HCT116 (cell line): ENCODE measurements around the gene SUMO3. TPM values are rescaled to one million over a fixed set of nuclear protein-coding genes. Genes with fewer than 3 reads are reported as not detected.

Experiments
- ATAC-seq: fragments of 200-7000 bp; cut with Tn5 transposase; 2 replicates; pipeline ENCODE4 v1.9.1; 2020; ENCODE audit warnings: mild to moderate bottlenecking, moderate library complexity
- Bru-seq: library from RNA; stranded (reverse); fragments of 400-500 nt; gene quantifications from one replicate; lab custom pipeline; 2021; lab: Mats Ljungman, UMichigan
- BruChase-seq, 2 experiments: library from RNA; stranded (reverse); fragments of 400-500 nt; gene quantifications; one replicate each; lab custom pipeline; 2021; lab: Mats Ljungman, UMichigan
- BruUV-seq: library from RNA; stranded (reverse); fragments of 400-500 nt; replicated peaks from 2 replicates; lab custom pipeline; 2021; lab: Mats Ljungman, UMichigan
- CTCF ChIA-PET: fragments of 300-600 bp; sonication (Branson Sonifier 250); formaldehyde crosslinking; loops from one replicate; lab custom pipeline; 2021; ENCODE audit warnings: antibody characterized with exemption; lab: Charles Lee
- POLR2A ChIA-PET: fragments of 300-600, 350-600 bp; sonication (Branson Sonifier 250); formaldehyde crosslinking; loops from one replicate; lab custom pipeline; 2021; ENCODE audit warnings: antibody characterized with exemption; lab: Charles Lee
- RAD21 ChIA-PET, 2 experiments: fragments of 300-600 bp; sonication (Branson Sonifier 250); formaldehyde crosslinking; loops; one replicate each; lab custom pipeline; 2023; ENCODE audit warnings: low total read pairs in 2 of 2; ENCODE audit not compliant: uncharacterized antibody in 2 of 2, unreplicated experiment in 2 of 2, low non-redundant PET in 1 of 2; lab: Charles Lee
- DNase-seq: peaks from one replicate; pipeline ENCODE4 v3.0.0-alpha.2; 2010; ENCODE audit warnings: low read depth, low spot score
- H2AFZ ChIP-seq: fragments of 200-600 bp; shearing (Covaris generic), sonication (generic); 2 replicates; pipeline ENCODE4 v1.6.1; 2017; ENCODE audit warnings: low read depth, mixed run types, mixed read lengths, antibody characterized with exemption, low read length; ENCODE audit not compliant: poor library complexity, severe bottlenecking
- H3K27ac ChIP-seq: 2 replicates; pipeline ENCODE4 v1.5.1; 2012; ENCODE audit warnings: low read depth, low read length
- H3K27me3 ChIP-seq: fragments of 200-600 bp; sonication (generic); 2 replicates; pipeline ENCODE4 v1.6.1; 2016; ENCODE audit warnings: mixed run types, low read length, mixed read lengths; ENCODE audit not compliant: insufficient read depth
- H3K36me3 ChIP-seq, 2 experiments: fragments of 200-500 bp in 1 of 2; fragments of 200-600 bp in 1 of 2; sonication (Bioruptor generic) in 1 of 2; sonication (generic) in 1 of 2; 2 replicates each; pipeline versions ENCODE4 v1.5.1 to v1.6.1; 2014 to 2016; ENCODE audit warnings: low read length in 2 of 2, inconsistent platforms in 1 of 2, mixed read lengths in 1 of 2, mixed run types in 1 of 2; ENCODE audit not compliant: insufficient read depth in 2 of 2, control insufficient read depth in 1 of 2
- H3K4me1 ChIP-seq, 2 experiments: fragments of 200-600 bp in 1 of 2; sonication (generic) in 1 of 2; 2 replicates each; pipeline versions ENCODE4 v1.5.1 to v1.6.1; 2012 to 2017; ENCODE audit warnings: low read length in 2 of 2, inconsistent platforms in 1 of 2, mild to moderate bottlenecking in 1 of 2, mixed read lengths in 1 of 2, mixed run types in 1 of 2, moderate library complexity in 1 of 2; ENCODE audit not compliant: insufficient read depth in 2 of 2, control insufficient read depth in 1 of 2
- H3K4me2 ChIP-seq: fragments of 200-600 bp; sonication (generic); 2 replicates; pipeline ENCODE4 v1.6.1; 2017; ENCODE audit warnings: mixed run types, low read length, mixed read lengths
- H3K4me3 ChIP-seq, 2 experiments: fragments of 200-600 bp in 1 of 2; sonication (generic) in 1 of 2; replicated peaks in 1 of 2; 2 replicates each; pipeline ENCODE4 v1.5.1; 2011 to 2016; ENCODE audit warnings: low read length in 2 of 2, control low read depth in 1 of 2, low read depth in 1 of 2, mild to moderate bottlenecking in 1 of 2, mixed read lengths in 1 of 2, mixed run types in 1 of 2
- H3K79me2 ChIP-seq: fragments of 200-600 bp; sonication (generic); 2 replicates; pipeline ENCODE4 v1.6.1; 2017; ENCODE audit warnings: mild to moderate bottlenecking, mixed run types, low read length, moderate library complexity, mixed read lengths; ENCODE audit not compliant: insufficient read depth
- H3K9ac ChIP-seq: fragments of 200-600 bp; sonication (generic); 2 replicates; pipeline ENCODE4 v1.6.1; 2016; ENCODE audit warnings: low read length, mixed read lengths
- H3K9me2 ChIP-seq: fragments of 200-600 bp; sonication (generic), shearing (Covaris generic); 2 replicates; pipeline ENCODE4 v1.6.1; 2017; ENCODE audit warnings: mixed run types, mild to moderate bottlenecking, moderate library complexity; ENCODE audit not compliant: insufficient read depth
- H3K9me3 ChIP-seq, 2 experiments: fragments of 200-500 bp in 1 of 2; fragments of 200-600 bp in 1 of 2; sonication (Bioruptor generic) in 1 of 2; sonication (generic) in 1 of 2; 2 replicates each; pipeline ENCODE4 v1.6.1; 2014 to 2017; ENCODE audit warnings: low read length in 2 of 2, mixed read lengths in 2 of 2, inconsistent platforms in 1 of 2, low read depth in 1 of 2, mild to moderate bottlenecking in 1 of 2, mixed run types in 1 of 2, moderate library complexity in 1 of 2; ENCODE audit not compliant: control insufficient read depth in 1 of 2, insufficient read depth in 1 of 2
- H4K20me1 ChIP-seq: fragments of 200-600 bp; sonication (generic), shearing (Covaris generic); 2 replicates; pipeline ENCODE4 v1.6.1; 2017; ENCODE audit warnings: mixed run types, mild to moderate bottlenecking, moderate library complexity; ENCODE audit not compliant: insufficient read depth
- ATF3 ChIP-seq: IDR thresholded peaks from 2 replicates; pipeline ENCODE4 v1.6.1; 2012
- CBX3 ChIP-seq: IDR thresholded peaks from 2 replicates; pipeline ENCODE4 v1.6.1; 2012; ENCODE audit warnings: low read depth
- CEBPB ChIP-seq: IDR thresholded peaks from 2 replicates; pipeline ENCODE4 v1.6.1; 2012; ENCODE audit warnings: low read depth
- EGR1 ChIP-seq: IDR thresholded peaks from 2 replicates; pipeline ENCODE4 v1.6.1; 2012; ENCODE audit warnings: low read depth
- EZH2 ChIP-seq: fragments of 200-600 bp; sonication (generic); IDR thresholded peaks from 2 replicates; pipeline ENCODE4 v1.6.1; 2017; ENCODE audit warnings: antibody characterized with exemption, mixed run types
- EZH2phosphoT487 ChIP-seq: fragments of 200-600 bp; IDR thresholded peaks from 2 replicates; pipeline ENCODE4 v1.6.1; 2018; ENCODE audit warnings: antibody characterized with exemption, borderline replicate concordance
- FOSL1 ChIP-seq: IDR thresholded peaks from 2 replicates; pipeline ENCODE4 v1.6.1; 2012; ENCODE audit warnings: low read depth
- JUND ChIP-seq: IDR thresholded peaks from 2 replicates; pipeline ENCODE4 v1.6.1; 2012
- MAX ChIP-seq: IDR thresholded peaks from 2 replicates; pipeline ENCODE4 v1.6.1; 2012
- SP1 ChIP-seq: IDR thresholded peaks from 2 replicates; pipeline ENCODE4 v1.6.1; 2012; ENCODE audit warnings: low read depth
- SRF ChIP-seq: IDR thresholded peaks from 2 replicates; pipeline ENCODE4 v1.6.1; 2012; ENCODE audit warnings: low read depth
- ZBTB33 ChIP-seq: IDR thresholded peaks from 2 replicates; pipeline ENCODE4 v1.6.1; 2011; ENCODE audit warnings: mild to moderate bottlenecking, low read length, moderate library complexity; ENCODE audit not compliant: insufficient replicate concordance; ENCODE audit errors: extremely low read depth
- ZFX ChIP-seq: fragments of 450-650 bp; IDR thresholded peaks from 2 replicates; pipeline ENCODE4 v1.6.1; 2017
- intact Hi-C: fragments of 100-400 bp; cut with micrococcal nuclease; formaldehyde crosslinking; loops from 2 replicates; pipeline ENCODE4 v1.10.0; 2022
- long read RNA-seq: library from polyadenylated mRNA; unstranded; transcript quantifications from one replicate; pipeline ENCODE4 v2.0.0, GENCODE V29; 2021; ENCODE audit not compliant: unreplicated experiment
- polyA plus RNA-seq: library from polyadenylated mRNA; unstranded; fragments of >200 nt; gene quantifications from 2 replicates; pipeline ENCODE4 v1.2.1, GENCODE V29; 2012; ENCODE audit warnings: missing spikeins
- total RNA-seq: library from RNA; stranded (reverse); gene quantifications from one replicate; pipeline ENCODE4 v1.2.1, GENCODE V29; 2021; ENCODE audit not compliant: unreplicated experiment

Gene SUMO3
- total RNA-seq (31.5 TPM), Bru-seq, nascent RNA (percentile 58 among the genes with signal in this experiment), BruChase-seq, experiment 1, labeled RNA remaining after a 6-hour chase (percentile 84 among the genes with signal in this experiment), BruChase-seq, experiment 2, labeled RNA remaining after a 2-hour chase (percentile 61 among the genes with signal in this experiment)
- polyA plus RNA-seq = 26.5 and 27.5 TPM in 2 replicates
- long read RNA-seq, transcript SUMO3-201 (4 exons, 1,807 nt) = major isoform, 40 of 45 reads
- long read RNA-seq, partial matches to known transcripts = 1 of 45 reads
- long read RNA-seq, other reads (novel, unspliced or antisense) = 4 of 45 reads

- H3K36me3 ChIP-seq = no peaks in the 10 kb centered on the region
- intact Hi-C loops = no loop called here
- ATAC-seq (peak; percentile 57), DNase-seq (no peak)
- POLR2A ChIA-PET = no interaction called here
- no peak within 1 kb of the TSS for H2AFZ ChIP-seq
- H3K27ac ChIP-seq = peak within 1 kb of the TSS; percentile 84; the same call in 1 of the 2 replicates
- RAD21 ChIA-PET = no interaction called here
- no TSS peak for BruUV-seq
- no peak for TF ChIP-seq JUND
- TF ChIP-seq MAX = 0 out of 2 replicates have a peak, but pooled peaks have one; percentile 34
- no peak for TF ChIP-seq FOSL1
- no peak for TF ChIP-seq CBX3
- no peak for TF ChIP-seq EZH2
- H3K4me3 ChIP-seq = peak within 1 kb of the TSS; percentile 49 to 61
- no peaks in the 10 kb centered on the region for H3K27me3 ChIP-seq
- peak within 1 kb of the TSS; percentile 95 for H3K4me2 ChIP-seq
- H3K9me2 ChIP-seq = no peaks in the 10 kb centered on the region
- CTCF ChIA-PET = interaction anchor here (1.0 kb wide), 1 partner anchor 24 kb away, joined by 3 read pairs; no protein-coding TSS in a partner anchor
- no peaks in the 10 kb centered on the region for H4K20me1 ChIP-seq
- 0 out of 2 replicates have a peak, but pooled peaks cover 7% of the 10 kb centered on the region for H3K79me2 ChIP-seq
- H3K4me1 ChIP-seq = peaks cover 2 to 6% of the 10 kb centered on the region in 2 experiments; a peak in 2 of 4 replicates
- peaks cover 8 to 15% of the 10 kb centered on the region in 2 experiments; a peak in 3 of 4 replicates for H3K9me3 ChIP-seq
- H3K9ac ChIP-seq = peak within 1 kb of the TSS; percentile 59
These were observed at the start of gene SUMO3 for GRCh38 chr21:44817914-44818639. Gene SUMO3 (minus strand): TSS chr21:44818062. CDS start chr21:44817968, 94 bp downstream.

- peaks cover 4 to 10% of the 10 kb centered on the region in 2 experiments; a peak in 3 of 4 replicates for H3K36me3 ChIP-seq
- H3K79me2 ChIP-seq = peaks cover 91% of the 10 kb centered on the region
- ChIA-PET CTCF (no interaction called here), RAD21 (no interaction called here), POLR2A (no interaction called here)
- intact Hi-C loops = loop anchor here (5.0 kb wide), 1 partner anchor 90 kb away; no protein-coding TSS in a partner anchor
- ATAC-seq = no peak
- H3K9me3 ChIP-seq = no peaks in the 10 kb centered on the region
- H3K4me1 ChIP-seq = peaks cover 48 to 61% of the 10 kb centered on the region in 2 experiments
- no TSS peak for BruUV-seq
- no peak for DNase-seq
- no peak overlapping the region for H3K9ac ChIP-seq
- no peaks in the 10 kb centered on the region for H3K27me3 ChIP-seq
- H3K4me2 ChIP-seq = peak overlapping the region; percentile 43; the same call in 1 of the 2 replicates
- no peak overlapping the region for H3K4me3 ChIP-seq
- no peak overlapping the region for H3K27ac ChIP-seq
- no peaks in the 10 kb centered on the region for H3K9me2 ChIP-seq
- H2AFZ ChIP-seq = no peak overlapping the region
- H4K20me1 ChIP-seq = no peaks in the 10 kb centered on the region; the same call in 1 of the 2 replicates
- TF ChIP-seq FOSL1 (no peak), ZBTB33 (no peak), CBX3 (no peak), CEBPB (no peak), EZH2phosphoT487 (no peak), SRF (no peak), ZFX (no peak), ATF3 (no peak), SP1 (no peak), MAX (no peak), EZH2 (no peak), EGR1 (no peak)
These were observed 49.6 kb upstream of the SUMO3 start for GRCh38 chr21:44867464-44867863.
